ENCODE measurements around the gene CLIC6.

Gene CLIC6

GRCh38 chr21:34668803-34669148, at the start of gene CLIC6:
Gene CLIC6, plus strand, starts transcription at chr21:34668994. Its CDS starts 395 bp downstream, at chr21:34669389.
- no peak for DNase-seq

GRCh38 chr21:34619841-34620665, 48.7 kb upstream of the CLIC6 start:
- DNase-seq: no peak

GRCh38 chr21:34621434-34622350, 47.1 kb upstream of the CLIC6 start:
- DNase-seq: no peak

GRCh38 chr21:34623516-34623915, 45.3 kb upstream of the CLIC6 start:
- no peak for DNase-seq

GRCh38 chr21:34625030-34625593, 43.7 kb upstream of the CLIC6 start:
- DNase-seq: no peak

- DNase-seq: no peak
Measured at GRCh38 chr21:34626131-34626530, 42.7 kb upstream of the CLIC6 start.

GRCh38 chr21:34630536-34631143, 38.2 kb upstream of the CLIC6 start:
- DNase-seq: no peak

GRCh38 chr21:34632498-34632897, 36.3 kb upstream of the CLIC6 start:
- DNase-seq: no peak

- DNase-seq: no peak
Measured at GRCh38 chr21:34635307-34635706, 33.5 kb upstream of the CLIC6 start.

- no peak for DNase-seq
Measured at GRCh38 chr21:34636961-34637360, 31.8 kb upstream of the CLIC6 start.

- no peak for DNase-seq
Measured at GRCh38 chr21:34639250-34639649, 29.5 kb upstream of the CLIC6 start.

- DNase-seq: peak; percentile 38
Measured at GRCh38 chr21:34639882-34640788, 28.7 kb upstream of the CLIC6 start.

- DNase-seq: no peak
Measured at GRCh38 chr21:34640858-34641257, 27.9 kb upstream of the CLIC6 start.

GRCh38 chr21:34642211-34643075, 26.4 kb upstream of the CLIC6 start:
- DNase-seq: no peak

- no peak for DNase-seq
Measured at GRCh38 chr21:34644825-34645224, 24.0 kb upstream of the CLIC6 start.

GRCh38 chr21:34647555-34647954, 21.2 kb upstream of the CLIC6 start:
- DNase-seq: no peak

GRCh38 chr21:34648739-34649297, 20.0 kb upstream of the CLIC6 start:
- no peak for DNase-seq

GRCh38 chr21:34649400-34649799, 19.4 kb upstream of the CLIC6 start:
- DNase-seq: no peak

GRCh38 chr21:34650861-34651431, 17.8 kb upstream of the CLIC6 start:
- no peak for DNase-seq

GRCh38 chr21:34651642-34652041, 17.2 kb upstream of the CLIC6 start:
- DNase-seq: no peak

Measured in NK-92 treated with Interleukin-12 subunit alpha and Interleukin-12 subunit beta, amount 100 ng/mL, for 24 hours (cell line).